A673 (cell line): ENCODE data around the gene ZNF473. TPM values are rescaled to one million over a fixed set of nuclear protein-coding genes. Genes with fewer than 3 reads are reported as not detected.

Experiments
- BruUV-seq: library from RNA; stranded (reverse); fragments of 400-500 nt; replicated peaks from 2 replicates; lab custom pipeline; 2021; lab: Mats Ljungman, UMichigan
- CTCF ChIA-PET: fragments of 300-600 bp; sonication (Branson Sonifier 250); formaldehyde crosslinking; loops from one replicate; lab custom pipeline; 2022; ENCODE audit warnings: antibody characterized with exemption; lab: Charles Lee
- POLR2A ChIA-PET: fragments of 300-600 bp; sonication (Branson Sonifier 250); formaldehyde crosslinking; loops from one replicate; lab custom pipeline; 2022; ENCODE audit warnings: antibody characterized with exemption; ENCODE audit not compliant: low non-redundant PET; lab: Charles Lee
- DNase-seq: peaks from one replicate; pipeline ENCODE4 v3.0.0-alpha.2; 2015; ENCODE audit warnings: low spot score
- H3K27ac ChIP-seq: fragments of 200-600 bp; sonication (generic); 2 replicates; pipeline ENCODE4 v1.5.1; 2016; ENCODE audit warnings: mixed run types, low read depth, mild to moderate bottlenecking, mixed read lengths, antibody characterized with exemption, low read length; ENCODE audit not compliant: poor library complexity, severe bottlenecking
- H3K27me3 ChIP-seq: fragments of 200-600 bp; sonication (generic); replicated peaks from 2 replicates; pipeline ENCODE4 v1.6.1; 2017; ENCODE audit warnings: mixed run types, low read depth, mild to moderate bottlenecking, mixed read lengths, antibody characterized with exemption, low read length; ENCODE audit not compliant: insufficient read depth, poor library complexity
- H3K36me3 ChIP-seq: fragments of 200-600 bp; sonication (generic); 2 replicates; pipeline ENCODE4 v1.6.1; 2016; ENCODE audit warnings: mixed run types, mild to moderate bottlenecking, mixed read lengths, antibody characterized with exemption, low read length; ENCODE audit not compliant: insufficient read depth, poor library complexity, severe bottlenecking
- H3K4me1 ChIP-seq: fragments of 200-600 bp; sonication (generic); 2 replicates; pipeline ENCODE4 v1.6.1; 2017; ENCODE audit warnings: mixed run types, mild to moderate bottlenecking, mixed read lengths, antibody characterized with exemption, low read length; ENCODE audit not compliant: insufficient read depth, poor library complexity, severe bottlenecking
- H3K4me3 ChIP-seq: fragments of 200-600 bp; sonication (generic); 2 replicates; pipeline ENCODE4 v1.5.1; 2016; ENCODE audit warnings: low read depth, mixed run types, mild to moderate bottlenecking, mixed read lengths, low read length; ENCODE audit not compliant: poor library complexity, severe bottlenecking
- H3K9me3 ChIP-seq: fragments of 200-600 bp; sonication (generic); 2 replicates; pipeline ENCODE4 v1.6.1; 2016; ENCODE audit warnings: mixed run types, low read depth, mild to moderate bottlenecking, mixed read lengths, antibody characterized with exemption, low read length; ENCODE audit not compliant: poor library complexity, severe bottlenecking
- EZH2 ChIP-seq: fragments of 200-600 bp; sonication (generic); IDR thresholded peaks from 2 replicates; pipeline ENCODE4 v1.6.1; 2017; ENCODE audit warnings: borderline replicate concordance, low read depth, mild to moderate bottlenecking, mixed read lengths, antibody characterized with exemption, low read length; ENCODE audit not compliant: poor library complexity, severe bottlenecking
- intact Hi-C: fragments of 100-400 bp; cut with micrococcal nuclease; formaldehyde crosslinking; loops from one replicate; pipeline ENCODE4 v1.10.0; 2022; ENCODE audit not compliant: unreplicated experiment
- total RNA-seq: library from RNA; stranded (reverse); gene quantifications from 2 replicates; pipeline ENCODE4 v1.2.3, GENCODE V29; 2021
- TF ChIP-seq, protein P1 (sequence below): fragments of 300-800, 200-600 bp; sonication (generic); conservative IDR thresholded peaks from 2 replicates; pipeline ENCODE4 v1.5.1; 2017; ENCODE audit warnings: low read depth, mild to moderate bottlenecking, antibody characterized with exemption, low read length, moderate library complexity, mixed read lengths

Gene ZNF473
- total RNA-seq, 1 experiment from 2014 or later = 15.6 TPM

DNA sequence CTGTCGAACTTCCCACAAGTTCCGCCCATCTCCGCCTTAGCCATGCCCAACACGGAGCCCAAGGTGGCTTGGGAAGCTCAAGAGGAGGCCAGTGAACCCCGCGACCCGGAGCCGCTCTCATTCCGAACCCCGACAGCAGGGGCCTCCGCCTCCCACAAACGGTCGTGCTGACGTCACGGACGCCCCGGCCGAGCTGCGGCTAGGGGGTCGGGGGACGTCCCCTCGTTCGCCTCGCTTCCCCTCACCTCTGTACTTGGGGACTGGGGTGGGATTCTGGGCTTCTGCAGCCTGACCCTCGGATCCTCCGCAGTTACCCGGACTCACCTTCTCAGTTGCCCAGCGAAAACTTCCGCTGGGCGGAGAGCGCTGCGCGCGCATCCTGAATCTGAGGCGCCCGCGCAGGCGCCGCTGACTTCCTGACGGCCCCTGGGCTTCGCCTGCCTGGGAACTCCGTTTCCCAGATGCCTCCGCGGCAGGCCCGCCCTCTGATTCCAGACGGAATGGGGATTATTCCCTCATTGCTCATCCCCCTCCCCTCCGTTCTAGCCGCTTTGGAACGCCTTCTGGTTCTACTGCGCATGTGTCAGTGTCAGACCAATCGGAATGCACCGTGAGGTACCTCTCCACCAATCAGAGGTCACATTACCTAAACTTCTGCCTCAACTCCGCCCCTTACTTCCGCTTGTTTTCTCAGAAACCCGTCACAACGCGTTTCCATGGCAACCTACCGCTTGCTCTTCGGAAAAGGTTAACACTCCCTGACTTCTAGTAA lies 597 bp upstream of the ZNF473 start, which contains the start of gene VRK3:
TSS of gene VRK3 (minus strand) at position 351 of the 772 bp plus-strand sequence. CDS start 9,210 bp downstream, outside the sequence.
- TF ChIP-seq, protein P1, sequence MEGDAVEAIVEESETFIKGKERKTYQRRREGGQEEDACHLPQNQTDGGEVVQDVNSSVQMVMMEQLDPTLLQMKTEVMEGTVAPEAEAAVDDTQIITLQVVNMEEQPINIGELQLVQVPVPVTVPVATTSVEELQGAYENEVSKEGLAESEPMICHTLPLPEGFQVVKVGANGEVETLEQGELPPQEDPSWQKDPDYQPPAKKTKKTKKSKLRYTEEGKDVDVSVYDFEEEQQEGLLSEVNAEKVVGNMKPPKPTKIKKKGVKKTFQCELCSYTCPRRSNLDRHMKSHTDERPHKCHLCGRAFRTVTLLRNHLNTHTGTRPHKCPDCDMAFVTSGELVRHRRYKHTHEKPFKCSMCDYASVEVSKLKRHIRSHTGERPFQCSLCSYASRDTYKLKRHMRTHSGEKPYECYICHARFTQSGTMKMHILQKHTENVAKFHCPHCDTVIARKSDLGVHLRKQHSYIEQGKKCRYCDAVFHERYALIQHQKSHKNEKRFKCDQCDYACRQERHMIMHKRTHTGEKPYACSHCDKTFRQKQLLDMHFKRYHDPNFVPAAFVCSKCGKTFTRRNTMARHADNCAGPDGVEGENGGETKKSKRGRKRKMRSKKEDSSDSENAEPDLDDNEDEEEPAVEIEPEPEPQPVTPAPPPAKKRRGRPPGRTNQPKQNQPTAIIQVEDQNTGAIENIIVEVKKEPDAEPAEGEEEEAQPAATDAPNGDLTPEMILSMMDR = no peak
- TF ChIP-seq EZH2 = no peak
- no peaks in the 10 kb centered on the region for H3K9me3 ChIP-seq
- BruUV-seq = no TSS peak
- peak within 1 kb of the TSS; percentile 79 for H3K4me3 ChIP-seq
- ChIA-PET CTCF (no interaction called here), POLR2A (no interaction called here)
- no peaks in the 10 kb centered on the region for H3K36me3 ChIP-seq
- H3K27me3 ChIP-seq = no peaks in the 10 kb centered on the region
- DNase-seq = peak; percentile 100
- no peaks in the 10 kb centered on the region for H3K4me1 ChIP-seq
- intact Hi-C loops = no loop called here
- peak within 1 kb of the TSS; percentile 79 for H3K27ac ChIP-seq

DNA sequence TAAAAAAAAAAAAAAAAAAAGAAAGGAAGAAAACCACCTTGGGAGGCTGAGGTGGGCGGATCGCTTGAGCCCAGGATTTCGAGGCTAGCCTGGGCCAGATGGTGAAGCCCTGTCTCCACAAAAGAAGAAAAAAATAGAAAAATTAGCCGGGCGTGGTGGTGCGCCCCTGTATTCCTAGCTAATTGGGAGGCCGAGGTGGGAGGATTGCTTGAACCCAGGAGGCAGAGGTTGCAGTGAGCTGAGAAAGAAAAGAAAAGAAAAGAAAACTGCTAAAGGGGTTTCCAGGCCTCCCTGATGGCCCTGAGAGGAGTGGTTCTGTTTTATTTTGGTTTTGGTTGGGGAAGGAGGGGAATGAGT lies 723 bp downstream of the ZNF473 start:
- H3K27me3 ChIP-seq = no peaks in the 10 kb centered on the region
- peak overlapping the region; percentile 79 for H3K4me3 ChIP-seq
- ChIA-PET POLR2A (no interaction called here), CTCF (no interaction called here)
- no peaks in the 10 kb centered on the region for H3K9me3 ChIP-seq
- peaks cover 4% of the 10 kb centered on the region for H3K36me3 ChIP-seq
- DNase-seq = no peak
- intact Hi-C loops = no loop called here
- no peak overlapping the region for H3K27ac ChIP-seq
- no TSS peak for BruUV-seq
- no peaks in the 10 kb centered on the region for H3K4me1 ChIP-seq
- TF ChIP-seq, protein P1 = no peak
- TF ChIP-seq EZH2 = no peak

DNA sequence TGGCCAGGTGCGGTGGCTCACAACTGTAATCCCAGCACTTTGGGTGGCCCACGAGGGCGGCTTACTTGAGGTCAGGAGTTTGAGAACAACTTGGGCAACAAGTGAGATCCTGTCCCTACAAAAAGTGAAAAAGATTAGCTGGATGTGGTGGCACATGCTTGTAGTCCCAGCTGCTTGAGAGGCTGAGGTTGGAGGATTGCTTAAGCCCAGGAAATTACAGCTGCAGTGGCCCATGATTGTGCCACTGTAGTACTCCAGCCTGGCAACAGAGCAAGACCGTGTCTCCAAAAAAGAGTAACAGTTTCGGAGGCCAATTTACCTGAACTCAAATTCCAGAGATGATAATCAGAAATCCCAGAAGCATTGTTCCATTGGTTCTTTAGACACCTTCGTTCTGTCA lies 4.4 kb downstream of the ZNF473 start:
- no peaks in the 10 kb centered on the region for H3K27me3 ChIP-seq
- intact Hi-C loops = no loop called here
- POLR2A ChIA-PET = no interaction called here
- no peaks in the 10 kb centered on the region for H3K4me1 ChIP-seq
- CTCF ChIA-PET = no interaction called here
- no peak for TF ChIP-seq EZH2
- TF ChIP-seq, protein P1 = no peak
- H3K36me3 ChIP-seq = peaks cover 30% of the 10 kb centered on the region
- no peaks in the 10 kb centered on the region for H3K9me3 ChIP-seq
- no peak overlapping the region for H3K4me3 ChIP-seq
- H3K27ac ChIP-seq = no peak overlapping the region
- no peak for DNase-seq
- BruUV-seq = no TSS peak
